Thyroid gland (tissue), 4 donors: Measurements from ENCODE around the gene ARHGEF6. TPM values are rescaled to one million over a fixed set of nuclear protein-coding genes. Genes with fewer than 3 reads are reported as not detected.

Source experiments
- DNase-seq, 2 donors: peaks; one replicate each; pipeline ENCODE4 v3.0.0-alpha.2; 2019
- H3K27ac ChIP-seq, 3 donors: fragments of 200-600 bp; sonication (generic); 1 replicate in 2 of 3; 2 replicates in 1 of 3; pipeline ENCODE4 v1.5.1; 2016 to 2019; ENCODE audit warnings: mild to moderate bottlenecking in 1 of 3, moderate library complexity in 1 of 3
- H3K27me3 ChIP-seq: fragments of 200-600 bp; sonication (generic); one replicate; pipeline ENCODE4 v1.5.1; 2019
- H3K36me3 ChIP-seq, 2 donors: fragments of 200-600 bp; sonication (generic); one replicate each; pipeline ENCODE4 v1.5.1; 2016 to 2019
- H3K4me1 ChIP-seq, 2 donors: fragments of 200-600 bp; sonication (generic); one replicate each; pipeline ENCODE4 v1.5.1; 2017 to 2019
- H3K4me3 ChIP-seq, 3 donors: fragments of 200-600 bp; sonication (generic); replicated peaks in 1 of 3; 1 replicate in 2 of 3; 2 replicates in 1 of 3; pipeline ENCODE4 v1.5.1; 2016; ENCODE audit warnings: mild to moderate bottlenecking in 1 of 3
- H3K9me3 ChIP-seq: fragments of 200-600 bp; sonication (generic); one replicate; pipeline ENCODE4 v1.5.1; 2017
- POLR2A ChIP-seq, 2 donors: fragments of 450-650 bp; IDR thresholded peaks; one replicate each; pipeline ENCODE4 v1.6.1; 2017; ENCODE audit warnings: antibody characterized with exemption in 2 of 2, mild to moderate bottlenecking in 2 of 2, moderate library complexity in 1 of 2
- WGBS, 2 donors: methylation state at CpG; one replicate each; pipeline ENCODE4 v1.1.5; 2017; 5-methylcytosine and 5-hydroxymethylcytosine counted together
- intact Hi-C: fragments of 100-400 bp; cut with DNase I; formaldehyde crosslinking; loops from one replicate; pipeline ENCODE4 v1.15.1; 2023
- total RNA-seq, 4 donors: library from RNA; depleted of rRNA; stranded (reverse); fragments of >200 nt; gene quantifications; one replicate each; pipeline ENCODE4 v1.2.3, GENCODE V29; 2016
- TF ChIP-seq, protein P1 (sequence below), 6 experiments: fragments of 200-600 bp in 3 of 6; fragments of 450-650 bp in 3 of 6; sonication (generic) in 3 of 6; IDR thresholded peaks; one replicate each; pipeline ENCODE4 v1.5.1; 2016 to 2019; ENCODE audit warnings: antibody characterized with exemption in 6 of 6, mild to moderate bottlenecking in 2 of 6, inconsistent platforms in 1 of 6, moderate library complexity in 1 of 6

Gene ARHGEF6
- total RNA-seq, 4 donors from 2014 or later, result 3.5 to 12.0 (median 6.4) TPM

DNA sequence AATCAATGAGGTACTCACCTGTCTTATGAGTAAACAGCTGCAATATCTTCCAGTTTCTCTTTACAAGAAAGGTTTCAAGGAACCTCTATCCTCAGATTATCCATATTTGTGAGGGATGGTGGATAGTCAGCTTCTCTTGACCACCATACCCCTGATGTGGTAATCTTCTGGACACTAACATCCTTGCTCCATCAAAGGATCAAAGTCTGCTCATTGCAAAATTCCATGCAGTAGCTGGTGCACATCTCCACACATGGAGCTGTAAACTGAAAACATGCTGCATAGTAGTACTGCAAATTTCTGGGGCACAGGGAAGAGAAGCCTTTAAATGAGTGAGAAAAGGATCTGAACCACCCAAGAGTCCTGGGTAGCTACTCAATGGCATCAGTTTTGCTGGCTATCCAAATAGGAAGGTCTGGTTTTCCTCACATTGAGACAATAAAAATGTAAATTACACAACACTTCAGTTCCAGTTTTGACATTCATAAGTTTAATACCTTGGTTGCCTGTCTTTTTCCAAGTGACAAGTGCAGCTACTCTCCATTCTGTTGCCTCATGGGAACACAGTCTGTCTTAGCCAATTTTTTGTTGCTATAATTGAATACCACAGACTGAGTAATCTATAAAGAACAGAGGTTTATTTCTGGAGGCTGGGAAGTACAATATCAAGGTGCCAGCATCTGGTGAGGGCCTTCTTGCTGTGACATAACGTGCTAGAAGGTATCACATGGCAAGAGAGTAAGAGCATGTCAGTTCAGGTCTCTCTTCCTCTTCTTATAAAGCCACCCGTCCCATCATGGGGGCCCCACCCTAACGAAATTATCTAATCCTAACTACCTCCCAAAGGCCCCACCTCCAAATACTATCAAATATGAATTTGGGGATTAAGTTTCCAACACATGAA lies 34.4 kb upstream of the ARHGEF6 start:
- no peak overlapping the region for H3K27ac ChIP-seq
- TF ChIP-seq POLR2A (IDR thresholded peaks at IDR 0.05), result no peak
- TF ChIP-seq, protein P1, sequence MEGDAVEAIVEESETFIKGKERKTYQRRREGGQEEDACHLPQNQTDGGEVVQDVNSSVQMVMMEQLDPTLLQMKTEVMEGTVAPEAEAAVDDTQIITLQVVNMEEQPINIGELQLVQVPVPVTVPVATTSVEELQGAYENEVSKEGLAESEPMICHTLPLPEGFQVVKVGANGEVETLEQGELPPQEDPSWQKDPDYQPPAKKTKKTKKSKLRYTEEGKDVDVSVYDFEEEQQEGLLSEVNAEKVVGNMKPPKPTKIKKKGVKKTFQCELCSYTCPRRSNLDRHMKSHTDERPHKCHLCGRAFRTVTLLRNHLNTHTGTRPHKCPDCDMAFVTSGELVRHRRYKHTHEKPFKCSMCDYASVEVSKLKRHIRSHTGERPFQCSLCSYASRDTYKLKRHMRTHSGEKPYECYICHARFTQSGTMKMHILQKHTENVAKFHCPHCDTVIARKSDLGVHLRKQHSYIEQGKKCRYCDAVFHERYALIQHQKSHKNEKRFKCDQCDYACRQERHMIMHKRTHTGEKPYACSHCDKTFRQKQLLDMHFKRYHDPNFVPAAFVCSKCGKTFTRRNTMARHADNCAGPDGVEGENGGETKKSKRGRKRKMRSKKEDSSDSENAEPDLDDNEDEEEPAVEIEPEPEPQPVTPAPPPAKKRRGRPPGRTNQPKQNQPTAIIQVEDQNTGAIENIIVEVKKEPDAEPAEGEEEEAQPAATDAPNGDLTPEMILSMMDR (IDR thresholded peaks at IDR 0.05), result no peak
- no peaks in the 10 kb centered on the region for H3K9me3 ChIP-seq
- H3K36me3 ChIP-seq, result no peaks in the 10 kb centered on the region
- no peaks in the 10 kb centered on the region for H3K4me1 ChIP-seq
- DNase-seq, result no peak
- WGBS, 2 donors, result 89 to 96% methylated on average over 2 to 3 of the region's 3 CpGs
- H3K27me3 ChIP-seq, result no peaks in the 10 kb centered on the region
- H3K4me3 ChIP-seq, result no peak overlapping the region
- intact Hi-C loops, result loop anchor here (5.0 kb wide), 1 partner anchor 48 kb away; no protein-coding TSS in a partner anchor

DNA sequence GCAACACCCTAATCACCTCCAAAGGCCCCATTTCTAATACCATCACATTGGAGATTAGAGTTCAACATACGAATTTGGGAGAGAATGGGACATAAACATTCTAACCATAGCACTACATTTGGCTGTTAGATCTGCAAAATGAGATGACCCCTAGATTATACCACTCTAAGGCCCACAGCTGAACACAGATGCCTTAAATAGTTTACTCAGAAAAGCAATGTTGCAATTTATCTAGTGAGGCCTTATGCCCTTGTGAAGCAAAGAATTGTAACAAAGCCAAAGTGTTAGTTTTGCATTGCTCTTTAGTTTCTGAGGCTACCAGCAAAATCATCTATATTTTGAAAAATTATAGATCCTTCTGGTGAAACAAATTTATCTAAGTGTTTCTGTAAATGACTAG lies 31.6 kb upstream of the ARHGEF6 start:
- H3K4me3 ChIP-seq, result no peak overlapping the region
- H3K4me1 ChIP-seq, result no peaks in the 10 kb centered on the region
- intact Hi-C loops, result no loop called here
- no peaks in the 10 kb centered on the region for H3K27me3 ChIP-seq
- no peaks in the 10 kb centered on the region for H3K36me3 ChIP-seq
- no peak for DNase-seq
- H3K9me3 ChIP-seq, result no peaks in the 10 kb centered on the region
- TF ChIP-seq, protein P1 (IDR thresholded peaks at IDR 0.05), result no peak
- TF ChIP-seq POLR2A (IDR thresholded peaks at IDR 0.05), result no peak
- no peak overlapping the region for H3K27ac ChIP-seq
- 77 to 100% methylated on average over 1 of the region's 1 CpG for WGBS, 2 donors

DNA sequence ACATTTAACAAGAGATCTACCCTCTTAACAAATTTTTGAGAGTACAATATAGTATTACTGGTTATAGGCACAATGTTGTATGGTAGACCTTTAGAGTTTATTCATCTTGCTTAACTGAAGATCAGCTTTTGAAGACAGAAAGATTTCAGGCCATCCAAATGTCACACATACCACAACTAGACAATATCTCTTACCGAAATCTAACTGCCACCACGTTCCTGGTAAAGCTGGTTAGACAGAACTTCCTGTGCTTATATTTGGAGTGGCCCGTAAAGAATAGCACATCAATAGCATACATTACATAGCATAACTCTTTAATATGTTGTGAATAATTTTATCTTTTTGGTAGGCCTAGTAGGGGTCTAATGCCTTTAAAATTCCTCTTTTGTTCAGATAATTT lies 29.8 kb upstream of the ARHGEF6 start:
- intact Hi-C loops, result no loop called here
- H3K4me1 ChIP-seq, result no peaks in the 10 kb centered on the region
- H3K36me3 ChIP-seq, result no peaks in the 10 kb centered on the region
- H3K27me3 ChIP-seq, result no peaks in the 10 kb centered on the region
- DNase-seq, result no peak
- H3K9me3 ChIP-seq, result no peaks in the 10 kb centered on the region
- no peak overlapping the region for H3K27ac ChIP-seq
- no peak for TF ChIP-seq POLR2A (IDR thresholded peaks at IDR 0.05)
- TF ChIP-seq, protein P1 (IDR thresholded peaks at IDR 0.05), result no peak
- no peak overlapping the region for H3K4me3 ChIP-seq
- WGBS, 2 donors, result 77 to 84% methylated on average over 3 of the region's 3 CpGs

DNA sequence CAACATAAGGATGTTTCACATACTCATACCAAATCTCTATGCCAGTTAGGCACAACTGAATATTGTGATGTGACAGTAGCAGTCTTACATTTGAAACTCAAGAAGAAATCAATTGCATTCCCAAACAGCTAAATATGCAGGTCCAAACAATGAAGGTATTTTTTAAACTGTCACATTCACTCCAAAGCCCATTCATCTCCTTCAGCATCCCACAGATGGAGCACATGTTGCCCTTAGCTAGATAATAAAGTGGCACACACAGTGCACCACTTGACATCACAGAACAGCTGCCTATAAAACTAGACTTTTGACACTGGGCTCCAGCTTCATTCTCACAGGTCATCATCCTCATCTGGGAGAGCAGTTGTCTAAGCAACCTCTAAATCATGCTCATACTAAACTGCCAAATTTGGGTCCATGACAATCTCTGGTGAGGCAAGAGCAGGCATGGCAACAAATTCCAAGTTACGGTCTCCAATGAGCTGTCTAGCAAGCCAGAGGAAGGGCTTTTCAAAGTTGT lies 26.2 kb upstream of the ARHGEF6 start:
- TF ChIP-seq POLR2A (IDR thresholded peaks at IDR 0.05), result no peak
- TF ChIP-seq, protein P1 (IDR thresholded peaks at IDR 0.05), result no peak
- intact Hi-C loops, result no loop called here
- Histone ChIP-seq H3K36me3 (no peaks in the 10 kb centered on the region), H3K27me3 (no peaks in the 10 kb centered on the region), H3K27ac (no peak overlapping the region), H3K4me3 (no peak overlapping the region), H3K4me1 (no peaks in the 10 kb centered on the region), H3K9me3 (no peaks in the 10 kb centered on the region)
- WGBS, 2 donors, result 100% methylated on average over 1 of the region's 1 CpG
- no peak for DNase-seq

DNA sequence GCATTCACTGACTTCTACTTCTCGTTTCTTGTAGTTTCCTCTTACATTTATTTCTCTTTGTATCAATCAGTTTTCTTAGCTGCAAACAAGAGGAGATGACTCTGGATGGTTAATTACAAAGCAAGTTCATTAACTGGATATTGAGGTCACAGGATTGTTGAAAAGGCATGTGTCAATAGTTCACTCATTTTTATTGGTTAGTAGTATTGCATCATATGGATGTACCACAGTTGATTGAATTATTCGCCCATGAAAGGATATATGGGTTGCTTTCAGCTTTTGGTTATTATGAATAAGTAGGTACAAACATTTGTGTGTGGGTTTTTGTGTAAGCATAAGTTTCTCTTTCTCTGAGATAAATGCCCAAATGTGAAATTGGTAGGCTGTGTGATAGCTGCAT lies 21.8 kb upstream of the ARHGEF6 start:
- no peak overlapping the region for H3K27ac ChIP-seq
- no peak overlapping the region for H3K4me3 ChIP-seq
- intact Hi-C loops, result no loop called here
- H3K27me3 ChIP-seq, result no peaks in the 10 kb centered on the region
- no peaks in the 10 kb centered on the region for H3K9me3 ChIP-seq
- H3K36me3 ChIP-seq, result no peaks in the 10 kb centered on the region
- DNase-seq, result no peak
- TF ChIP-seq, protein P1 (IDR thresholded peaks at IDR 0.05), result no peak
- TF ChIP-seq POLR2A (IDR thresholded peaks at IDR 0.05), result no peak
- H3K4me1 ChIP-seq, result no peaks in the 10 kb centered on the region
- 91 to 93% methylated on average over 2 of the region's 2 CpGs for WGBS, 2 donors
